Embryonic facial prominence (tissue), 1 donor: ENCODE measurements around the gene MOV10.
"Not testable (repeated sequence)": the region's sequence is repeated elsewhere in the genome, so short reads cannot be mapped to it uniquely, and the experiment has no call there.

ENCODE experiments used
- DNase-seq: peaks from one replicate; pipeline ENCODE4 v3.0.0-alpha.2; 2016; ENCODE audit errors: extremely low spot score

The MOV10 gene

GRCh38 chr1:112712701-112713128 is 38.3 kb downstream of the MOV10 start:
- no peak for DNase-seq

DNA sequence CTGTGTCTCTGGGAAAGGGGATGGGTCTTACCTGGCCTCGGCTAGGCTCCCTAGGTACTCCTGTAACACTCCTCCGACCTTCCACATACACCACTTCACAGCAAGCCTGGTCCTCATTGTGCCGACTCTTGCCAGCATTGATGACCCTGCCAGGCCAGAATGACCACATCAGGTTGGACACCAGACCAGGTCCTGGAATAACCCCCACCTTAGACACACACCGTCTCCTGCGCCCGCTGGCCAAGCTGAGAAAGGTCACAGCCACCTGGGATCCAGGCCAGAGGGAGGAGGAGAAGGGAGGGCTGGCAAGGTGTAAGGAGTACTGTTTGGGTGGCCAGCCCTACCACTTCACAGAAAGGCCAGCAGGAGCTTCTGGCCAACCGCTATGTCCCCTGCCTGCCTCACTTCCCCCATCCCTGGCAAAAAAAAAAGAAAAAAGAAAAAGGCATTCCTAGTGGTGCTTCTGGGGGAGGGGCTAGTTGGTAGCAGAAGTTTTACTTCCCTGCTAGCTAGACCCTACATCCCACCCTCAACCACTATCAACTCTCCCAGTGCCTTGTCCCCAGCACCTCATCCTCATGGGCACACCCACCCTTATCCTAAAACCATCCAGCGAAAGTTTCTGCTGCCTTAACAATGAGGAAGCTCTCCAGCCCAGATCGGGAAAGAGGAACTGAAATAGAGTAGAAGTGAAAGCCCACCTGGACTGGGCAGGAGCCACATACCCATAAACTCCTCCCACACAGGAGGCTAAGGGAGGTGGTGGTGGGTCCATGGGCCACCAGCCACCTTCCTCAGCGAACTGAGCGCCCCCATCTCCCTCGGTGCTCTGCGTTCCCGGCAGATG is 39.2 kb downstream of the MOV10 start:
- DNase-seq: no peak

DNA sequence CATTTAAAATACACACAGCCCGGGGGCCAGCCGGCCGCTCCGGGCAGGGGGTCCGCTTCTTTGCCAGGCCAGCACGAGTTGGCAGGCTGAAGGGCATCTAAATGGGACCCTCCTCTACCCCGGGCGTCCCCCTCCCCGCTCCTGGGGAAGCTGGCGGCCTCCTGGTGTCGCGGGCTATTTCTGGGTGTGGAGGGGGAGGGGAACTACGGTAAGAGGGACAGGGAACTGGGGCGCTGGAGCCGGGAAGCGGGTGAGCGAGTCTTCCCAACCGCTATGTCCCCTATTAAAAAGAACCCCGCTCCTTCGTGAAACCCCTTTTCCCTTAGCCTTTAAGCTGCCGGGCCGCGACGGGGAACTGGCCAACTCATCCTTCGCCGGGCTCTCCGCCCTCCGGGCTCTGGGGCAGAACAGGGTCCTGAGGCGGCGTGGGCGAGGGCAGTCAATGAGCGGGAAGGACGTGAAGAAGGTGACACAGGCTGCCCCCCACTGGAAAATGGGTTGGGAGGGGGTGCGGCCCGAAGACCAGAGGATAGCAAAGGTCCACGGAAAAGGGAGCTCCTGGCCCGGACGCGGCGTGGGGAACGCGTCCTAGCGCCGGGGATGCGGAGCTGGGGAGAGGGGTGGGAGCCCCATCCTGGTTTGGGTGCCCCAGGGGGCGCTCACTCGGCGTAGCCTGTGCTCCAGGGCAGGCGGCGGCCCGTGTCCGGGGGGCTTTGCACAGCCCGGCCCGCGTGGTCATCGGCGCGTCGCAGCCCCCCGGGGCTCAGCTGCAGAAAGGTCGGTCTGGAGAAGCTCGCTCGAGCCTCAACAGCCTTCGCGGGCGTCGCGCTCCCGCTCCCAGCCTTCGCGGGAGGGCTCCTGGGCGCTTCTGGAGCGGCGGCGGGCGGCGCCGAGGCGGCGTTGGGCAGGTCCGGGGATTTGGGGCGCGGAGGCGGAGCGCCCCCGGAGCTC is 40.1 kb downstream of the MOV10 start:
- no peak for DNase-seq

DNA sequence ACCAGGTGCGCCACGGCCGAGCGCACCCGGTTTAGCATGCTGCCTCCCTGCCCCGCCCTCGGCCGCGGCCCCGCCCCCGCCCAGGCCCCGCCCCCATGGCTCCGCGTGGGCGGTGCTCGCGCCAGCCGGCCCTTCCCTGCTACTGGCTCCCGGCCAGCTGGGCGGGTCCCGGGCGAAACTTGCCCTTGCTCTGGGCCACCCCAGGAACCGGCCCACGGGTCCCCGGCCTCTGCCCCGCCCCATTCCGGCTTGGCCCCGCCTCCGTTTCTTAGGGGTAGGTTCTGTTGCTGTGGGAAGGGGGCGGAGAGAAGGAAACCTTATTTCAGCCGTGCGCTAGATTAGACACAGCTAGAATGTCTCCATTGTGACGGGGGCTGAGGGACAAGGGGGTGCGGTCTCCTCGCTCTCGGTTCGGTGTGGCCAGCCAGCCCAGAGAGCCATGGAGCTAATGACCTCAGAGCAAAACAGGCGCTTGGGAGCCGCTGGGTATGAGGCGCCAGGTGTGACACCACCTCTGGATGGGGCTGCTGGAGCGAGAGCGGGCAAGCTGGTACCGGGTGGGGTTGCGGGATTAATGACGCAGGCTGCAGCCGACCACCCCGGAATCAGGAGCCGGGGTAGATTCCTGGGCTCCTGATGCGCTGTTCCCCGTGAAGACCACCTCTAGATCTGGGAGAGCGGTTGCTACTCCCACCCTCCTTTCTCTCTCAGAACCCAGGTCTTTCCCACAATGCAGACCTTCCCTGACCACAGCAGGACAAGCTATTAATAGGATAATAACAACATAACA is 41.0 kb downstream of the MOV10 start, which contains the start of gene PPM1J:
Gene PPM1J, minus strand, starts transcription at position 69 of the 790 bp plus-strand sequence. Its CDS starts 31 bp downstream, at position 38.
- no peak for DNase-seq

DNA sequence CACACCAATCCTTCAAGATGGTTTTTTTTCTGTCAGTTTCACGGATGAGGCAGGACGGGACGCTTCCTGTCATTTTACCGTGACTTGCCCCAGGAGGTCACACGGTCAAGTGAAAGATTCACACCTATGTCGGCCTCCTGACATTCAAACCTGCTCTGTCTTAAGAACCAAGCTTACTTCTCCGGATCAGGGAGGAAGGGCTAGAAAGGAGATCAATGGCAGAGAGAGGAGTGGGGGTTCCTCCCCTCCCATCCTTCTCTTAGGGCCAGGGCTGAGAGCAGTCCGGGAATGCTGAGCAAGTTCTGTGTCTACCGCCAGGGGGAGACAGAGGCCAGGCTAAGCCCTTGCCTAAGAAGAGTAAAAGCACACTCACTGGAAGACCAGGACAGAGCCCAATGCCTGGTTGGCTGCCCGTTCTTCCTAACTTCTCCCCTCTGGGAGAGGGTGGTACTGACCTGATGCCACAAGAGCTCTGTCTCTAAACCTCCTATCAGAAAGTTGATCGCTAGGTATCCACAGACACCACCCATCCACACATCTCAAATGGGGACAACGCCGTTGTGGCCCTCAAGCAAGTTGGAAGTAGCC is 41.8 kb downstream of the MOV10 start:
- peak; percentile 84 for DNase-seq

- DNase-seq: no peak
Observed at GRCh38 chr1:112717263-112717873, 42.9 kb downstream of the MOV10 start.

DNA sequence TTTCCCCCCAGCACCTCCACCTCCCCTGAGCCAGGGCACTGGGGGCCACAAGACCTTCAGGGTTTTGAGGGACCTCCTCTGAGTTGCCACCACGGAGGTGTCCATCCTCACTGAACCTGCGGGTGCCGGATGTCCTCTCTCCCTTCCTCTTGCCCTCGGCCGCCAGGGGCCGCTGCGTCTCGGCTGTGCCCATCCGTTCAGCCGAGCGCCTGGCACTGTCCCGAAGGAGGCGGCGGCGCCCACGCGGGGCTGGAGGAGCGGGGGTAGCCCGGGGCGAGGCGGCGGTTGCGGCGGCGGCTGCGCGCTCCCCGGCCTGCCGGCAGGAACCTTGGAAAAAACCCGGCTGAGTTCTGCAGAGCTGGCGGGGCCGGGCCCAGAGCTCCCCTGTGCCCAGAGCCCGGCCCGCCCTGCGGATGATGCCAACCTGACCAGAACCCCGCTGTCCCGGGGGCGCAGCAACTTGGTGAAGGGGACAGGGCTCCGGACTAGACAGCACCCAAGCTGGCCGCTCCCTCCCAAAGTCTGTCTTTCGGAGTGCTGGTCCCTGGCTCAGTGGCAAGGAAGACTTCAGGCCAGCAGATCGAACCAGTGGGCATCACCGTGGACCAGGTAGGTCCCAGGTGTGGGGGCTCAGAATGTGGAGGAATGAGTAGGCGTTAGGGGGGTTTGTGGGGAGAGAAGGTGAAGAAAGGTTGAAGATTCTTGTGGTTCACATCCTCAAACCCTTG is 44.4 kb downstream of the MOV10 start:
- no peak for DNase-seq

DNA sequence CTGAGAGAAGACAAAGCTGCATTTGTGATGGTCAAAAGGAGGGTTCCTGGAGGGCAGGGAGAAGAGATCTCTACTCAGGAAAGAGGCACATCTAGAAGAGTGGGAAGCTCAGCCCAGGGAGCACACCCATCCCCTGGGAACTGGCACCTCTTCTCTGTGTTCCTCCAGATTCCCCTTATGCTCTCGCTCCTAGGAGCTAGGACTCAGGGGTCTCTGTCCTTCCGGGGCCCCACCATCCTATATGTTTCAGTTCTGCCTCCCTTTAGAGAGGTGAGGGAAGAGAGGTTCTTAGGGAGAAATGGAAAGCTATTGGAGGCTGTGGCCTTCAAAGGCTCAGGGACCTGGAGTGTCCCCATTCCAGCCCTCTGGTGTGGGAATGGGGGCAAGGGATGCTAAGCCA is 45.2 kb downstream of the MOV10 start:
- DNase-seq: no peak

GRCh38 chr1:112720800-112721199 is 46.3 kb downstream of the MOV10 start:
- no peak for DNase-seq

- DNase-seq: not testable (repeated sequence)
Observed at GRCh38 chr1:112721294-112721693, 46.8 kb downstream of the MOV10 start.

GRCh38 chr1:112721966-112722524 is 47.6 kb downstream of the MOV10 start:
- DNase-seq: no peak

GRCh38 chr1:112722601-112723510 is 48.4 kb downstream of the MOV10 start:
- DNase-seq: no peak

DNA sequence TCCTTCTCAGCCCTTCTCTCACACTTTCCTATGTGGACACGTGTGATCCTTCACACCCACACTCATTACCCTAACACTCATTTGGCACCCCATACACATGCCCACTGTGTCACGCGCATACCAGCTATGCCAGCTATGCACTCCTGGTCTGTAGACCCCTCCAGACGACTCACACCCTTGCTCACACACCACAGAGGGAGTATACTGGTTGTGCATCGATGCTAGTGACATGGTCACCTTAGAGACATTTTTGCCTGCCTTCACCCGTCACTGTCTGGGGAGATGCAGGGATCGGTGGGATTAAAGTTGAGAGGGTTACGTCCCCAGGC is 49.0 kb downstream of the MOV10 start:
- DNase-seq: no peak

GRCh38 chr1:112724240-112724639 is 49.8 kb downstream of the MOV10 start:
- not testable (repeated sequence) for DNase-seq

DNA sequence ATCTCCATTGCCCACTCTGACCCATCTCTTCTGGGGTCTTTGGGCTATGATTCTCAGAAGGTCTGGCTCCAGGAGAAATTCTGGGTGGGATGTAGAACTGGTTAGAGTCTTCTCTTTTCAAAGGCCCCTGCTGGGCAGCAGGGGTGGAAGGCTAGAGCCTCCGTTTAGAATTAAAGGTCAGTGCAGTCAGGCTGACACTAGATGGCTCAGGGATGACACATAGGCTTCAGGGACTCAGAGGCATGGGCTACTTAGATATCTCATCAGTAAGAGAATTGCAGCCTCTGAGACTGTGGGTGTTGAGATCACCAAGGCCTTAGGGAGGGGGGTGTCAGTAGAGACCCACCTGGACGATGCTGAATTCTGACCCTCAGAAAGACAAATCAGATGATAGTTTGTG is 53.3 kb downstream of the MOV10 start:
- no peak for DNase-seq

GRCh38 chr1:112728306-112728971 is 54.0 kb downstream of the MOV10 start:
- not testable (repeated sequence) for DNase-seq

- DNase-seq: not testable (repeated sequence)
Observed at GRCh38 chr1:112729011-112729410, 54.6 kb downstream of the MOV10 start.

GRCh38 chr1:112729909-112730308 is 55.5 kb downstream of the MOV10 start:
- DNase-seq: no peak
